DOHH2 (cell line): ENCODE results near the gene CH25H.

Experiments
- EZH2phosphoT487 ChIP-seq: fragments of 200-600 bp; sonication (generic); IDR thresholded peaks from 2 replicates; pipeline ENCODE4 v1.6.1; 2017; ENCODE audit warnings: borderline replicate concordance, mild to moderate bottlenecking, antibody characterized with exemption, low read length, moderate library complexity, mixed read lengths
- TF ChIP-seq, protein P1 (sequence below): fragments of 200-600 bp; sonication (generic); IDR thresholded peaks from one replicate; pipeline ENCODE4 v1.5.1; 2014; ENCODE audit warnings: antibody characterized with exemption, mild to moderate bottlenecking, low read depth, low read length; ENCODE audit not compliant: poor library complexity, severe bottlenecking

DNA sequence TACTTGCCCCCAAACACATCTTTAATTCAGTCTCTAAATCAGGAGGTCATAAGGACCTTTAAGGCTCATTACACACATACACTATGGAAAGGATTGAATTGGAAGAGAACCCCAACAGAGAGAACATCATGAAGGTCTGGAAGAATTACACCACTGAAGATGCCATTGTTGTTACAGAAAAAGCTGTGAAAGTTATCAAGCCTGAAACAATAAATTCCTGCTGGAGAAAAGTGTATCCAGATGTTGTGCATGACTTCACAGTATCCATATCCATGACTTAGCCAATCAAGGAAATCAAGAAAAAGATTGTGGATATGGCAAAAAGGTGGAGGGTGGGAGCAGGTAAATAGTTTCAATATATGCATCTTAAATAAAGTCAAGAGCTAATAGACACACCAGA is 30.7 kb upstream of the CH25H start:
- TF ChIP-seq, protein P1, sequence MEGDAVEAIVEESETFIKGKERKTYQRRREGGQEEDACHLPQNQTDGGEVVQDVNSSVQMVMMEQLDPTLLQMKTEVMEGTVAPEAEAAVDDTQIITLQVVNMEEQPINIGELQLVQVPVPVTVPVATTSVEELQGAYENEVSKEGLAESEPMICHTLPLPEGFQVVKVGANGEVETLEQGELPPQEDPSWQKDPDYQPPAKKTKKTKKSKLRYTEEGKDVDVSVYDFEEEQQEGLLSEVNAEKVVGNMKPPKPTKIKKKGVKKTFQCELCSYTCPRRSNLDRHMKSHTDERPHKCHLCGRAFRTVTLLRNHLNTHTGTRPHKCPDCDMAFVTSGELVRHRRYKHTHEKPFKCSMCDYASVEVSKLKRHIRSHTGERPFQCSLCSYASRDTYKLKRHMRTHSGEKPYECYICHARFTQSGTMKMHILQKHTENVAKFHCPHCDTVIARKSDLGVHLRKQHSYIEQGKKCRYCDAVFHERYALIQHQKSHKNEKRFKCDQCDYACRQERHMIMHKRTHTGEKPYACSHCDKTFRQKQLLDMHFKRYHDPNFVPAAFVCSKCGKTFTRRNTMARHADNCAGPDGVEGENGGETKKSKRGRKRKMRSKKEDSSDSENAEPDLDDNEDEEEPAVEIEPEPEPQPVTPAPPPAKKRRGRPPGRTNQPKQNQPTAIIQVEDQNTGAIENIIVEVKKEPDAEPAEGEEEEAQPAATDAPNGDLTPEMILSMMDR = no peak
- no peak for TF ChIP-seq EZH2phosphoT487
